Neural cell (in vitro differentiated cells): ENCODE data around the gene ERMN.

Experiments
- TAF1 ChIP-seq: IDR thresholded peaks from 2 replicates; pipeline ENCODE4 v1.6.1; 2012; ENCODE audit warnings: low read depth
- TF ChIP-seq, protein P1 (sequence below): fragments of 450-650 bp; IDR thresholded peaks from 2 replicates; pipeline ENCODE4 v1.5.1; 2014; ENCODE audit warnings: antibody characterized with exemption, mild to moderate bottlenecking, moderate library complexity; ENCODE audit not compliant: poor library complexity, severe bottlenecking

DNA sequence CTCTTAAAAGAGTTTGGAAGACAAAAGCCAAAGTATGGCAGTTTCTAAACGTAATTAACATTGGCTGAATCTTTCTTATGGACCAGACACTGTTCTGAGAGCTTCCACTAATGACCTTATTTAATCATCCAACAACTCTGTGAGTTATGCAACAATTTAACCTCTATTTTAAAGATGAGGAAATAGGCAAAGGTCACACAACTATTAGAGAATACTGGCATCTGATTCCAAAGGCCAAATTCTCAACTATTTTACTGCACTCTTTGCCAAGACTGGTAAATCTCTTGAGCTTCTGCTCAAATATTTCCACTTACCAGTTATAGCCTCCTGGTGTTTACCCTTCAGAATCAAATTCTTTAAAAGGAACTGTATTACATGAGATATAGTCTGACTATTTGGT, 42.1 kb upstream of the ERMN start:
- TF ChIP-seq, protein P1, sequence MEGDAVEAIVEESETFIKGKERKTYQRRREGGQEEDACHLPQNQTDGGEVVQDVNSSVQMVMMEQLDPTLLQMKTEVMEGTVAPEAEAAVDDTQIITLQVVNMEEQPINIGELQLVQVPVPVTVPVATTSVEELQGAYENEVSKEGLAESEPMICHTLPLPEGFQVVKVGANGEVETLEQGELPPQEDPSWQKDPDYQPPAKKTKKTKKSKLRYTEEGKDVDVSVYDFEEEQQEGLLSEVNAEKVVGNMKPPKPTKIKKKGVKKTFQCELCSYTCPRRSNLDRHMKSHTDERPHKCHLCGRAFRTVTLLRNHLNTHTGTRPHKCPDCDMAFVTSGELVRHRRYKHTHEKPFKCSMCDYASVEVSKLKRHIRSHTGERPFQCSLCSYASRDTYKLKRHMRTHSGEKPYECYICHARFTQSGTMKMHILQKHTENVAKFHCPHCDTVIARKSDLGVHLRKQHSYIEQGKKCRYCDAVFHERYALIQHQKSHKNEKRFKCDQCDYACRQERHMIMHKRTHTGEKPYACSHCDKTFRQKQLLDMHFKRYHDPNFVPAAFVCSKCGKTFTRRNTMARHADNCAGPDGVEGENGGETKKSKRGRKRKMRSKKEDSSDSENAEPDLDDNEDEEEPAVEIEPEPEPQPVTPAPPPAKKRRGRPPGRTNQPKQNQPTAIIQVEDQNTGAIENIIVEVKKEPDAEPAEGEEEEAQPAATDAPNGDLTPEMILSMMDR: no peak
- no peak for TF ChIP-seq TAF1
